NCI-H2196 treated with DMSO at 0.1 percent for 48 hours (cell line): Measurements from ENCODE around the gene THBS4.

Source experiments
- DNase-seq: peaks from one replicate; lab custom pipeline; 2025; ENCODE audit not compliant: unreplicated experiment; lab: John Stamatoyannopoulos, UW

Gene THBS4

DNA sequence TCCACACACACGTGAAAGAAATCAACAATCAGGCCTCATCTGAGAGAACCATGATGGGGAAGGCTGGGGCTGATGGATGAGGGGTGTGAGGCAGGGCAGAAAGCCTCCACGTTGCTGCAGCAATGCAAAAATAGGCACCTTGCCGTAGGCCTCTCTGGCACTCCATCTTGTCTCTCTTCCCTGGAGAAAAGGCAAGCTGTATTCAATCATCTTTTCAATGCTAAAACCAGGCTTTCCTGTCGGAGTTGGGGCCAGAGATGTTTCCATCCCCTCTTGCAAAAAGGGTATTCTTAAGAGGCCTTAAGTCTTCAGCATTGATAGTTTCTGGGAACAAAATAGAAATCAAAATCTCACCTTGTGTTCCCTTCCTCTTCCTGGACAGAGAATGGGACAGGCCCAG is 80.9 kb downstream of the THBS4 start:
- DNase-seq = no peak

DNA sequence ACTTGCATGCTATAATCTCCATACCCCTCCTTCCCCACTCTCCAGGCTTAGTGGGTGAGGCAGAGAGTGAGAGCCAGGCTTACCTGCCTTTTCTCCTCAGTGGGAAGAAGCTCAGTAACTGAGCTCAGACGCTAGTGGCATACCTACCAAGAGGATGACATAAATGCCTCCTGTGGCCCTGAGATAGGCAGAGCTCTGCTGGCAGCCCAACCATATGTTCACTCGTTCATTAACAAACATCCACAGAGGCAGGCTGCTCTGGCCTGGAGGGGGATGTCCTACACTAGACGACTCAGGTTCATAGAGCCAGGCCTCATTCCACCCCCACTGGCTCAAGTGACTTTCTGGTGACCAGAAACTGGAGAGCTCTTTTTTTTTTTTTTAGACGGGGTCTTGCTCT is 81.3 kb downstream of the THBS4 start:
- DNase-seq = no peak

DNA sequence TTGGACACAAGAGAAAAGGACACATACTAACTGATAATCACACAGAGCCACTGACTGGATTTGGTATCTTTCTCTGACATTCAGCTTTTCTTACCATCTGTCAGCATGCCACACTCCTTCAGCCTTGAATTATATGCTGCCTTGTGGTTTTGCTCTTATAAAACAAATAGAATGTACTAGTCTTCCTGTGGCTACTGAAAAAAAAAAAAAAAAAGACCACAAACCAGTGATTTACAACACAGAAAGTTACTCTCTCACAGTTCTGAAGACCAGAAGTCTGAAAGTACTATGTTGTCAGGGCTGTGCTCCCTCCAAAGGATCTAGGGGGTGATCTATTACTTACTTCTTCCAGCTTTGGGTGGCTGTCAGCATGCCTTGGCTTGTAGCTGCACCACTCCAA is 82.3 kb downstream of the THBS4 start:
- DNase-seq = no peak

DNA sequence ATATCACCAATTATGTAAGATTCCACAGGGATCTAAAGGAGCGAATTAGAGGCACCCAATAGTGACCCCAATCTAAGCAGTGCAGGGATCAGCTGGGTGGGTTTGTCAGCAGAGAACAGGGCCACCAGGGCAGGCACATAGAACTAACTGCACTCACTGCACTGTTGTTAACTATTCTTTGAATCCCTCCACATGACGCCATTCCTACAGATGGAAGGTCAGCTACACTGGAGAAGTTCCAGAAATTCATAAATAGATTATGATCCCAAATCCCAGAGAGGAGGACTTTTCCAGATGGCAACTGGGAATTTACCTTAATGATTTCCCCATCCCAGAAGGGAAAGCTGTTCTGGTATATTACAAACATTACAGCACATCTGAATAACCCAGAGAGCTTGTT is 84.2 kb downstream of the THBS4 start:
- no peak for DNase-seq

DNA sequence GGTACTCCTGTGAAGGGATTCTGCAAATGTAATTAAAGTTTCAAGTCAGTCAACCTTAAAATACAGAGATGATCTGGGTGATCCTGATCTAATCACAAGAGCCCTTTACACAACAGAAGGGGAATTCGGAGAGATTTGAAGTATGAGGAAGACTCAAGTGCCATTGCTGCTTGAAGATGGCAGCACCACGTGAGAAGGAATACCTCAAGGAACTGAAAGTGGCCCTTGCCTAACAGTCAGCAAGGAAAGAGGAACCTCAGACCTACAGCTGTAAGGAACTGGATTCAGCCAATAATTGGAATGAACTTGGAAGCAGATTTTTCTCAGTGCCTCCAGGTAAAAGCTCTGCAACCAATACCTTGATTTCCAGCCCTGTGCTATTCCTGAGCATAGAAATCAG is 87.4 kb downstream of the THBS4 start:
- DNase-seq = no peak

DNA sequence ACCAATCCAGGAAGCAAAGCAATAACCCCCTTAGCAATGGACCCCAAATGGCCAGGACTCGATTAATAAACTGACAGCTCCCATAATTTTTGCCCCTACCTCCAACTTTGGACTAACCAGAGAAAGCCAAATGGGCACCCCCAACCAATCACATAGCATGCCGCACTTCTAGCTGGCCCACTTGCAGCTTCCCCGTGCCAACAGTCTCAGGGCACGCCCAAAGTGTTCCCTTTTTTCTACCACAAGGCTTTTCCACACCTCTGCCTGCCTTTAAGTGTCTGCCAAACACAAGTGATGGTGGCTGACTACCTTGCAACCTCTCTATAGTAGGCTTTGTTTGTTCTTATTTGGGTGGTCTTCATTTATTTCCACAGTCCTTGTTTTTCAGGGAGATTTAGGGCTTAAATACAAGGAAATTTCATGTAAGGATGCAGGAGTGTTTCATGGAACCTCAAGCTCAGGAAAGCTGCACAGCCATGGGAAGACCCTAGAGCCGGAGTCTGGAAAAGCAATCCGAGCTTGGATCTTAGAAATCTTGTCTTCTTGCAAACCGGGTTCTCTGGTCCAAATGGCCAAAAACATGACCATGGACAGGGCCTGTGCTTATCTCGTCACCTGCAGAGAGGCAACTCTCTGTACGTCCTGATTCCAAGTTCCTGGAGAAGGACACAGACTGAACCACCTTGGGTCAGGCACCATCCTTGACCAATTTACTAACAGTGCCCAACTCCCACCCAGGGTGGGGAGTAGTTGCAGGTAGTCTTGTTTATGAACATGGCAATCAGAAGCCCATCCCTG is 89.2 kb downstream of the THBS4 start:
- DNase-seq = no peak

DNA sequence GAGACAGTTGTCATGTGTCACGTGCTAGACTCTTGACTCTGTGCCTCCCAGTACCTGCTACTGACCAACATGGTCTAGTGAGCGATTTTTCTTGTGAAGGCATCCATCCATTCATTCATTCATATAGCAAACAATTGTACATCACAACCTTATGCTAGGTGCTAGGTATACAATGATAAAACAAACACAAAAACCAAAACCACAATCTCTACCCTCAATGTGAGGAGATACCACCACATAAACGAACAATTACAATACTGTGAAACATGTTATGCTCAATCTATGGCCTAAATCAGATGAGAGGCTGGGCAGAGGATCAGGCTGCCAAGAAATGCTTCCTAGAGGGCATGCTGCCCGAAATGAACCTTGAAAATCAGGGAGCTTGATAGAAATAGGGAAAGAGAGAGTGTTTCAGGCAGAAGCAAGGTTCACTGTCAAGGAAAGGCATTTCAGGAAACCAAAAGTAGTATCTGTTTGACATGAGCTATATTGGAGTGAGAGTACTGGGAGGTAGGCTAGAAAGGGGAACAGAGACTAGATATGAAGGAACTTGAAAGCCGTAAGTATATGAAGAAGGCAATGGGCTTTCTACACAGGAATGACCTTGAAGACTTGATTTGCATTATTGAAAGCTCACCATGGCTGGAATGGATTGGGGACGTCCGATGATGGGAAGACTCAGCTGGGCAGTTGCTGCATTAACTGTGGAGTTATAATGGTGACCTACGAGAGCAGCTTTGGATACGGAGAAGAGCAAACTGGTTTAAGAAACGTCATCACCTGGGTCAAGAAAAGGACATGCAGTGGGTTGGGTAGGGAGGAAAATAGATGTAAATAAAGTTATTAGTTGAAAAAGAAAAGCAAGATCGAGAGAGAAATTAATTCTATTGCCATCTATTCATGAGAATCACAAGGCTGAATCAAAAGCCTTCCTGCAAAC is 90.1 kb downstream of the THBS4 start:
- no peak for DNase-seq

DNA sequence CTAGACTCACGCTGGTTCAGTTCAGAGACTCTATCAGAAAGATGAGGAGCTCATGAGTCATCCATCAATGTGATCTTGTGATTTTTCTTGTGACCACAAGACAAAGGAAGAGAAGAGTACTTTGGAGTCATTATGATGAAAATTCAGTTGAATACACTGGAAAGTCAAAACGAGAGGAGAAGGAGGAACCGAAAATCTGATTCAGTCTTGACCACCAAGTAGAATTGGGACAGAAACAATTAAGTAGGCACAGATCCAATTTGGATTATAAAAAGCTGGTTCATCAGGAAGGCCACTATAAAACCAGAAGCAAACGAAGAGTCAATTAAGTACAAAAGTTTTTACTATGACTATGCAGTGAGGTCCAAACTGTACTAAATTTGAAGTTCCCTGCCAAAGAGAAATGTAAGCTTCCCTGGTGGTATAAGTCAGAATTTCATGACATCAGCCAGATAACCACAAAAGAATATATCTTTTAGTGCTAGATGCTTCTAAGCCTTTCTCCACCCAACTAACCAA is 90.9 kb downstream of the THBS4 start:
- DNase-seq = no peak

DNA sequence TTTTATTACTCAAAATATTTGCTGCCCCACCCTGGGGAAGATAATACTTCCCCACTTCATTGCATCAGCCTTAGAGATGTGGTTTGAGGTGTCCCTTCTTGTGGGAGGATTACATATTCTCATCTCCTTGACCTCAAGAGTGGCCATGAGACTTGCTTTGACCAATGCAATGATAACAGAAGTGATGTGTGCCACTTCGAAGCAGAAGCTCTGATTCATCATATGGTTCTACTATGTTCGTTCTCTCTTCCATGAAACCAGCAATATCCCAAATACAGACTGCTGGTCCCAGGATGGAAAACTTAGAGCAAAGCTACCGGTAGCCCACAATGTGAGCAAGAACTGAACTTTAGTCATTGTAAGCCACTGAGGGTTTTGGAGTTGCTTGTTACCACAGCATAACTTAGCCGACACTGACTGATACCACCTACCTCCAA is 92.0 kb downstream of the THBS4 start:
- no peak for DNase-seq

DNA sequence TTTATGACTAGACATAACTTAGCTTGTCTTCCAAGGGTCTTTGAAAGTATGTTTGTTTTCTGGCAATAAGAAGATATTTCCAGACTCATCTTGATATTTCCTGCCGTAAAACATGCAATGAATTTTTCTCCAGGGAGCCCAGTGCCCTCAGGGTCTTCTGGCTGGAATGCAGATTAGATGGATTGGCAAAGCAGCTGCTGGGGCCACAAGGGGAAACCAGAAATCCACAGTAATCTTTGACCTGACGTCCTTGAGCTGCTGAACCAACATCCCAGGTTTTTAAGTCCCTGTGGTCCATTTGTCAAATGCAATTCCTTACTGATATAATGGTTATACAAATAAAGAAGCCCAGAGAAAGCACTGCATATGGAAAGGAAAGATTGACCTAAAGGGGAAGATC is 93.0 kb downstream of the THBS4 start:
- no peak for DNase-seq

DNA sequence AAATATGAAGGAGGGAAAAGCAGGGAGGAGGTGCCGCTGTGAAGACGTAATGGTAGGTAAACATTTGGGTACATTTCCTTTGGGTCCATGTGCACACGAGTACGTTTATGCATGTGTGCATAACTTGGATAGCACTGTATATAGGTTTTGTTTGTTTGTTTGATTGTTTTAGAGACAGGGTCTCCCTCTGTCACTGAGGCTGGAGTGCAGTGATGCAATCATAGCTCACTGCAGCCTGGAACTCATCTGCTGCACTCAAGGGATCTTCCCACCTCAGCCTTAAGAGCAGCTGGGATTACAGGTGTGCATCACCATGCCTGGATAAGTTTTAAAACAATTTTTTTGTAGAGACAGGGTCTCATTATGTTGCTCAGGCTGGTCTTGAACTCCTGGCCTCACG is 94.0 kb downstream of the THBS4 start:
- DNase-seq = no peak
